Measurements from ENCODE around the gene METTL4.
A peak's percentile ranks its signal among the peaks of the same experiment; 100 is the strongest.

Gene METTL4

GRCh38 chr18:2612996-2613395 is 41.7 kb upstream of the METTL4 start:
- Histone ChIP-seq H3K4me1 (ENCODE audit: control insufficient read depth, insufficient read depth, low read depth, low read length) (no peaks in the 10 kb centered on the region), H3K4me3 (ENCODE audit: insufficient read depth in 1 of 2, low read depth in 1 of 2, low read length in 2 of 2) (no peak overlapping the region), H3K27ac (ENCODE audit: low read length, poor library complexity, severe bottlenecking) (no peak overlapping the region), H3K9me3 (ENCODE audit: control insufficient read depth, low read length) (peaks cover 2% of the 10 kb centered on the region), H3K9ac (ENCODE audit: low read length) (no peak overlapping the region), H2AFZ (ENCODE audit: low read depth, low read length) (no peak overlapping the region), H4K8ac (ENCODE audit: low read length) (no peak overlapping the region), H3K79me1 (replicated peaks; ENCODE audit: low read length, poor library complexity, severe bottlenecking) (peaks cover 3% of the 10 kb centered on the region), H3K4me2 (ENCODE audit: low read length, poor library complexity, severe bottlenecking) (no peak overlapping the region), H3K14ac (ENCODE audit: low read length in 2 of 2) (no peak overlapping the region), H3K27me3 (ENCODE audit: control insufficient read depth in 1 of 2, insufficient read depth in 1 of 2, low read length in 2 of 2) (no peaks in the 10 kb centered on the region), H3K18ac (ENCODE audit: low read depth in 1 of 2, low read length in 2 of 2) (no peak overlapping the region), H2BK12ac (ENCODE audit: low read length in 2 of 2) (no peak overlapping the region), H2BK15ac (ENCODE audit: low read depth, poor library complexity, severe bottlenecking) (no peak overlapping the region), H3K4ac (ENCODE audit: low read depth in 1 of 2, low read length in 2 of 2) (no peak overlapping the region), H3K36me3 (ENCODE audit: control insufficient read depth in 1 of 2, insufficient read depth in 2 of 2, low read depth in 1 of 2, low read length in 2 of 2) (peaks cover 0 to 9% of the 10 kb centered on the region in 2 experiments), H2BK5ac (ENCODE audit: low read depth, low read length, poor library complexity, severe bottlenecking) (no peak overlapping the region), H3K23ac (ENCODE audit: low read length in 2 of 2) (no peak overlapping the region), H4K91ac (ENCODE audit: low read length) (no peak overlapping the region), H2BK120ac (ENCODE audit: low read depth, low read length) (no peak overlapping the region), H2AK5ac (ENCODE audit: low read length, severe bottlenecking) (no peak overlapping the region)
- DNase-seq, result no peak
- WGBS, result 88% methylated on average over 1 of the region's 1 CpG

GRCh38 chr18:2610549-2610948 is 39.2 kb upstream of the METTL4 start:
- Histone ChIP-seq H2BK120ac (ENCODE audit: low read depth, low read length) (no peak overlapping the region), H2BK15ac (ENCODE audit: low read depth, poor library complexity, severe bottlenecking) (no peak overlapping the region), H3K4ac (ENCODE audit: low read depth in 1 of 2, low read length in 2 of 2) (no peak overlapping the region), H3K18ac (ENCODE audit: low read depth in 1 of 2, low read length in 2 of 2) (no peak overlapping the region), H3K36me3 (ENCODE audit: control insufficient read depth in 1 of 2, insufficient read depth in 2 of 2, low read depth in 1 of 2, low read length in 2 of 2) (peaks cover 0 to 9% of the 10 kb centered on the region in 2 experiments), H2AK5ac (ENCODE audit: low read length, severe bottlenecking) (no peak overlapping the region), H3K14ac (ENCODE audit: low read length in 2 of 2) (no peak overlapping the region), H2BK12ac (ENCODE audit: low read length in 2 of 2) (no peak overlapping the region), H3K4me3 (ENCODE audit: insufficient read depth in 1 of 2, low read depth in 1 of 2, low read length in 2 of 2) (no peak overlapping the region), H4K91ac (ENCODE audit: low read length) (no peak overlapping the region), H3K79me1 (replicated peaks; ENCODE audit: low read length, poor library complexity, severe bottlenecking) (peaks cover 3% of the 10 kb centered on the region), H3K23ac (ENCODE audit: low read length in 2 of 2) (no peak overlapping the region), H2BK5ac (ENCODE audit: low read depth, low read length, poor library complexity, severe bottlenecking) (no peak overlapping the region), H3K4me2 (ENCODE audit: low read length, poor library complexity, severe bottlenecking) (no peak overlapping the region), H3K4me1 (ENCODE audit: control insufficient read depth, insufficient read depth, low read depth, low read length) (no peaks in the 10 kb centered on the region), H3K27me3 (ENCODE audit: control insufficient read depth in 1 of 2, insufficient read depth in 1 of 2, low read length in 2 of 2) (no peaks in the 10 kb centered on the region), H4K8ac (ENCODE audit: low read length) (no peak overlapping the region), H3K27ac (ENCODE audit: low read length, poor library complexity, severe bottlenecking) (no peak overlapping the region), H2AFZ (ENCODE audit: low read depth, low read length) (no peak overlapping the region), H3K9me3 (ENCODE audit: control insufficient read depth, low read length) (peaks cover 2% of the 10 kb centered on the region), H3K9ac (ENCODE audit: low read length) (no peak overlapping the region)
- WGBS, result 100% methylated on average over 4 of the region's 5 CpGs
- DNase-seq, result no peak

- 100% methylated on average over 1 of the region's 2 CpGs for WGBS
- no peak overlapping the region for H2AK5ac ChIP-seq (ENCODE audit: low read length, severe bottlenecking)
These were observed 38.3 kb upstream of the METTL4 start for GRCh38 chr18:2609604-2610003.

GRCh38 chr18:2606335-2606734 is 35.0 kb upstream of the METTL4 start:
- Histone ChIP-seq H3K79me1 (replicated peaks; ENCODE audit: low read length, poor library complexity, severe bottlenecking) (peaks cover 3% of the 10 kb centered on the region), H2BK120ac (ENCODE audit: low read depth, low read length) (no peak overlapping the region), H2AK5ac (ENCODE audit: low read length, severe bottlenecking) (no peak overlapping the region), H2AFZ (ENCODE audit: low read depth, low read length) (no peak overlapping the region), H3K4me2 (ENCODE audit: low read length, poor library complexity, severe bottlenecking) (no peak overlapping the region), H2BK12ac (ENCODE audit: low read length in 2 of 2) (no peak overlapping the region), H3K4me3 (ENCODE audit: insufficient read depth in 1 of 2, low read depth in 1 of 2, low read length in 2 of 2) (no peak overlapping the region), H3K23ac (ENCODE audit: low read length in 2 of 2) (no peak overlapping the region), H4K8ac (ENCODE audit: low read length) (no peak overlapping the region), H3K18ac (ENCODE audit: low read depth in 1 of 2, low read length in 2 of 2) (no peak overlapping the region), H4K91ac (ENCODE audit: low read length) (no peak overlapping the region), H3K9me3 (ENCODE audit: control insufficient read depth, low read length) (no peaks in the 10 kb centered on the region), H3K4me1 (ENCODE audit: control insufficient read depth, insufficient read depth, low read depth, low read length) (no peaks in the 10 kb centered on the region), H3K27ac (ENCODE audit: low read length, poor library complexity, severe bottlenecking) (no peak overlapping the region), H3K4ac (ENCODE audit: low read depth in 1 of 2, low read length in 2 of 2) (no peak overlapping the region), H2BK15ac (ENCODE audit: low read depth, poor library complexity, severe bottlenecking) (no peak overlapping the region), H3K14ac (ENCODE audit: low read length in 2 of 2) (no peak overlapping the region), H3K9ac (ENCODE audit: low read length) (peak overlapping the region; percentile 76), H3K27me3 (ENCODE audit: control insufficient read depth in 1 of 2, insufficient read depth in 1 of 2, low read length in 2 of 2) (no peaks in the 10 kb centered on the region), H3K36me3 (ENCODE audit: control insufficient read depth in 1 of 2, insufficient read depth in 2 of 2, low read depth in 1 of 2, low read length in 2 of 2) (no peaks in the 10 kb centered on the region), H2BK5ac (ENCODE audit: low read depth, low read length, poor library complexity, severe bottlenecking) (no peak overlapping the region)
- DNase-seq, result no peak
- no CpG with 5 or more reads among the region's 2 CpGs for WGBS

More at GRCh38 chr18:2609604-2610003, 38.3 kb upstream of the METTL4 start:
- Histone ChIP-seq H3K36me3 (ENCODE audit: control insufficient read depth in 1 of 2, insufficient read depth in 2 of 2, low read depth in 1 of 2, low read length in 2 of 2) (peaks cover 0 to under 1% of the 10 kb centered on the region in 2 experiments), H4K8ac (ENCODE audit: low read length) (no peak overlapping the region), H3K4me1 (ENCODE audit: control insufficient read depth, insufficient read depth, low read depth, low read length) (no peaks in the 10 kb centered on the region), H3K4ac (ENCODE audit: low read depth in 1 of 2, low read length in 2 of 2) (no peak overlapping the region), H2AFZ (ENCODE audit: low read depth, low read length) (no peak overlapping the region), H3K4me3 (ENCODE audit: insufficient read depth in 1 of 2, low read depth in 1 of 2, low read length in 2 of 2) (no peak overlapping the region), H3K23ac (ENCODE audit: low read length in 2 of 2) (no peak overlapping the region), H2BK15ac (ENCODE audit: low read depth, poor library complexity, severe bottlenecking) (no peak overlapping the region), H3K4me2 (ENCODE audit: low read length, poor library complexity, severe bottlenecking) (no peak overlapping the region), H2BK120ac (ENCODE audit: low read depth, low read length) (no peak overlapping the region), H4K91ac (ENCODE audit: low read length) (no peak overlapping the region), H3K79me1 (replicated peaks; ENCODE audit: low read length, poor library complexity, severe bottlenecking) (peaks cover 3% of the 10 kb centered on the region), H2BK12ac (ENCODE audit: low read length in 2 of 2) (no peak overlapping the region), H2BK5ac (ENCODE audit: low read depth, low read length, poor library complexity, severe bottlenecking) (no peak overlapping the region), H3K14ac (ENCODE audit: low read length in 2 of 2) (no peak overlapping the region), H3K9ac (ENCODE audit: low read length) (no peak overlapping the region), H3K18ac (ENCODE audit: low read depth in 1 of 2, low read length in 2 of 2) (no peak overlapping the region), H3K9me3 (ENCODE audit: control insufficient read depth, low read length) (no peaks in the 10 kb centered on the region), H3K27ac (ENCODE audit: low read length, poor library complexity, severe bottlenecking) (no peak overlapping the region), H3K27me3 (ENCODE audit: control insufficient read depth in 1 of 2, insufficient read depth in 1 of 2, low read length in 2 of 2) (no peaks in the 10 kb centered on the region)
- no peak for DNase-seq
